GM15510 (cell line): Measurements from ENCODE around the gene ZC3H13.

Experiments
- POLR2A ChIP-seq: IDR thresholded peaks from 3 replicates; pipeline ENCODE4 v1.6.1; 2011; ENCODE audit warnings: borderline replicate concordance; ENCODE audit not compliant: insufficient read length; ENCODE audit errors: extremely low read depth

ZC3H13 gene

GRCh38 chr13:45941261-45941660 lies 111.3 kb downstream of the ZC3H13 start:
- TF ChIP-seq POLR2A = no peak

- no peak for TF ChIP-seq POLR2A
These were observed 112.5 kb downstream of the ZC3H13 start for GRCh38 chr13:45940061-45940460.

GRCh38 chr13:45936621-45937020 lies 115.9 kb downstream of the ZC3H13 start:
- TF ChIP-seq POLR2A = no peak

- no peak for TF ChIP-seq POLR2A
These were observed 118.3 kb downstream of the ZC3H13 start for GRCh38 chr13:45934283-45934682.

- no peak for TF ChIP-seq POLR2A
These were observed 119.2 kb downstream of the ZC3H13 start for GRCh38 chr13:45933203-45933908.

- TF ChIP-seq POLR2A = no peak
These were observed 119.9 kb downstream of the ZC3H13 start for GRCh38 chr13:45932676-45933075.

- no peak for TF ChIP-seq POLR2A
These were observed 120.4 kb downstream of the ZC3H13 start for GRCh38 chr13:45932172-45932571.

GRCh38 chr13:45931211-45931610 lies 121.3 kb downstream of the ZC3H13 start:
- no peak for TF ChIP-seq POLR2A

- TF ChIP-seq POLR2A = no peak
These were observed 122.4 kb downstream of the ZC3H13 start for GRCh38 chr13:45930177-45930576.

- TF ChIP-seq POLR2A = no peak
These were observed 123.7 kb downstream of the ZC3H13 start for GRCh38 chr13:45928843-45929242.

- no peak for TF ChIP-seq POLR2A
These were observed 124.4 kb downstream of the ZC3H13 start for GRCh38 chr13:45928176-45928575.

GRCh38 chr13:45926741-45927140 lies 125.8 kb downstream of the ZC3H13 start:
- TF ChIP-seq POLR2A = no peak

- no peak for TF ChIP-seq POLR2A
These were observed 127.4 kb downstream of the ZC3H13 start for GRCh38 chr13:45925151-45925550.

- no peak for TF ChIP-seq POLR2A
These were observed 131.3 kb downstream of the ZC3H13 start for GRCh38 chr13:45921162-45921736.

GRCh38 chr13:45918597-45918996 lies 133.9 kb downstream of the ZC3H13 start:
- TF ChIP-seq POLR2A = no peak

GRCh38 chr13:45917019-45917418 lies 135.5 kb downstream of the ZC3H13 start:
- no peak for TF ChIP-seq POLR2A
